ENCODE data around the gene AMPD1. TPM values are rescaled to one million over a fixed set of nuclear protein-coding genes. Genes with fewer than 3 reads are reported as not detected.

The AMPD1 gene
- total and polyA plus RNA-seq, 4 donors, result 0.34 TPM; not detected in 3

GRCh38 chr1:114725230-114725629 lies 29.9 kb upstream of the AMPD1 start:
- ATAC-seq (ENCODE audit: insufficient read depth, low FRiP score), result no peak
- Histone ChIP-seq H3K36me3 (ENCODE audit: control insufficient read depth in 4 of 4, insufficient read depth in 4 of 4, low read length in 4 of 4) (peaks cover 23 to 86% (median 53%) of the 10 kb centered on the region in 4 donors), H3K9me3 (ENCODE audit: control insufficient read depth in 4 of 4, insufficient read depth in 3 of 4, low read length in 3 of 4) (no peaks in the 10 kb centered on the region), H3K4me3 (no peak overlapping the region), H3K27ac (ENCODE audit: low read depth in 1 of 2, low read length in 1 of 2) (no peak overlapping the region), H3K4me1 (ENCODE audit: control insufficient read depth in 5 of 5, insufficient read depth in 5 of 5, low read length in 5 of 5) (peaks cover 0 to 3% (median 0%) of the 10 kb centered on the region in 5 donors), H3K27me3 (ENCODE audit: control insufficient read depth in 3 of 3, insufficient read depth in 3 of 3, low read length in 2 of 3) (no peaks in the 10 kb centered on the region), H3K9ac (ENCODE audit: insufficient read depth in 1 of 2, low read length in 2 of 2) (no peak overlapping the region)
- no peak for DNase-seq
- 76 to 82% methylated on average over 1 of the region's 1 CpG for WGBS, 2 donors
- TF ChIP-seq CTCF (IDR thresholded peaks at IDR 0.05; ENCODE audit: control extremely low read depth, extremely low read depth), result no peak

DNA sequence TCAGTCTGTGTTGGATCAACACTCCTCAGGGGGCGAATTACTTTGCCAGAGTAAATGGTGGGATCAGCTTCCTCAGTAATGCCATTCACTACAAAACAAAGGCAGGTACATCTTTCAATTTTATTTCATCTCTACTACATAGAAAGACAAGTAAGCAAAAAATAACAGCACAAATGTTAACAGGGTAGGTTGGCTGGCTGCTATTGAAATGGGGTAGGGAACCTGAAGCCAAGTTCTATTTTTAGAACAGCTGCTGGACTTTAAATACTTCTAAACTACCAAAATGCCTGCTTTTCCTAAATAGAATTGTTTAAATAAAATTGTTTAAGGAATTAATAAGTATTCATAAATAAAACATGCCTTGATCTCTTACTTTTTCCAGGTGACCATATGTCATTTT lies 28.6 kb upstream of the AMPD1 start:
- TF ChIP-seq CTCF (IDR thresholded peaks at IDR 0.05; ENCODE audit: control extremely low read depth, extremely low read depth), result no peak

DNA sequence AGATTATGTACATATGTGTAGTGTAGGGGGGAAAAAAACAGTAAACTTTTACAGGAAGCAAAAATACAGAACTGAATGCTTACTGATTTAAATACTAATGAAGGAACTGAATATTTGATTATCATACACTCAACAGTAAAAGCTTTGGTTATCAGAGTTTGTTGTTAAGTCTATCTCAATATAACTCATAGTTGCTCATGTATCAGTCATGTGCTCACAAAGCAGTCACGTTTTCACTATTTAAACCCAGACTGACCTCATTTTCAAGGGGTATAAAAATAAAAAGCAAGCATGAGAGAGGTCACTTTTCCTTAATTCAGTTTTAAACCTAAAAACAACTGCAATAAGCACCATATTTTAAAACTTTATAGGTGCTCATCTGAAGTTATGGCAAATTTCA lies 28.1 kb upstream of the AMPD1 start:
- no peaks in the 10 kb centered on the region for H3K9me3 ChIP-seq (ENCODE audit: control insufficient read depth in 4 of 4, insufficient read depth in 3 of 4, low read length in 3 of 4)
- 0 to 43% methylated on average over 1 of the region's 1 CpG for WGBS, 2 donors
- TF ChIP-seq CTCF (IDR thresholded peaks at IDR 0.05; ENCODE audit: control extremely low read depth, extremely low read depth), result no peak
- peaks cover 34 to 88% (median 58%) of the 10 kb centered on the region in 4 donors for H3K36me3 ChIP-seq (ENCODE audit: control insufficient read depth in 4 of 4, insufficient read depth in 4 of 4, low read length in 4 of 4)
- peaks cover 0 to 3% (median 0%) of the 10 kb centered on the region in 5 donors for H3K4me1 ChIP-seq (ENCODE audit: control insufficient read depth in 5 of 5, insufficient read depth in 5 of 5, low read length in 5 of 5)
- no peak overlapping the region for H3K27ac ChIP-seq (ENCODE audit: low read depth in 1 of 2, low read length in 1 of 2)
- no peak overlapping the region for H3K9ac ChIP-seq (ENCODE audit: insufficient read depth in 1 of 2, low read length in 2 of 2)
- DNase-seq (no peak), ATAC-seq (ENCODE audit: insufficient read depth, low FRiP score) (no peak)
- H3K27me3 ChIP-seq (ENCODE audit: control insufficient read depth in 3 of 3, insufficient read depth in 3 of 3, low read length in 2 of 3), result no peaks in the 10 kb centered on the region
- H3K4me3 ChIP-seq, result no peak overlapping the region

More for the DNA sequence above, 28.6 kb upstream of the AMPD1 start:
- H3K4me1 ChIP-seq (ENCODE audit: control insufficient read depth in 5 of 5, insufficient read depth in 5 of 5, low read length in 5 of 5), result peaks cover 0 to 3% (median 0%) of the 10 kb centered on the region in 5 donors
- 94 to 96% methylated on average over 1 of the region's 1 CpG for WGBS, 2 donors
- H3K27me3 ChIP-seq (ENCODE audit: control insufficient read depth in 3 of 3, insufficient read depth in 3 of 3, low read length in 2 of 3), result no peaks in the 10 kb centered on the region
- peaks cover 29 to 88% (median 56%) of the 10 kb centered on the region in 4 donors for H3K36me3 ChIP-seq (ENCODE audit: control insufficient read depth in 4 of 4, insufficient read depth in 4 of 4, low read length in 4 of 4)
- DNase-seq (no peak), ATAC-seq (ENCODE audit: insufficient read depth, low FRiP score) (no peak)
- H3K9me3 ChIP-seq (ENCODE audit: control insufficient read depth in 4 of 4, insufficient read depth in 3 of 4, low read length in 3 of 4), result no peaks in the 10 kb centered on the region
- H3K27ac ChIP-seq (ENCODE audit: low read depth in 1 of 2, low read length in 1 of 2), result no peak overlapping the region
- no peak overlapping the region for H3K9ac ChIP-seq (ENCODE audit: insufficient read depth in 1 of 2, low read length in 2 of 2)
- no peak overlapping the region for H3K4me3 ChIP-seq

DNA sequence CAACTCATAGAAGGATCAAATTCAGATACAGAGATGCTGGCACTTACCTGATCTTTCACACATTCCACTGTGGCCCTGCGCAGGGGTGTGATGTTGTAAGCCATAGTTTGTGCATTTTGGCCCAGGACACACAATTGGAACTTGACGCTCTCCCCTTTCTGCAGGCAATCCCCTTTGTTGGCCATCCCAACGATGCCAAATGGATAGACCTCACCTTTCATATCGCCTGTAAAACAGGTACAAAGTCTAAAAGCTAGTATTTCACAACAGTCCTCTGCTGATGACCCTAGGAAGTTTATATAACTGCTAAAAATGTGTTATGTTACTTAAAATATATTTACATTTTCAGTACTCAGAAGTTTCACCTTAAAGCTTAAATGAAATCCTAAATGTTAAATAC lies 25.1 kb upstream of the AMPD1 start:
- no peak for DNase-seq
- Histone ChIP-seq H3K27me3 (ENCODE audit: control insufficient read depth in 3 of 3, insufficient read depth in 3 of 3, low read length in 2 of 3) (no peaks in the 10 kb centered on the region), H3K36me3 (ENCODE audit: control insufficient read depth in 4 of 4, insufficient read depth in 4 of 4, low read length in 4 of 4) (peaks cover 27 to 72% (median 56%) of the 10 kb centered on the region in 4 donors), H3K9ac (ENCODE audit: insufficient read depth in 1 of 2, low read length in 2 of 2) (no peak overlapping the region), H3K4me1 (ENCODE audit: control insufficient read depth in 5 of 5, insufficient read depth in 5 of 5, low read length in 5 of 5) (peaks cover 0 to 7% (median 4%) of the 10 kb centered on the region in 5 donors), H3K4me3 (no peak overlapping the region), H3K9me3 (ENCODE audit: control insufficient read depth in 4 of 4, insufficient read depth in 3 of 4, low read length in 3 of 4) (no peaks in the 10 kb centered on the region), H3K27ac (ENCODE audit: low read depth in 1 of 2, low read length in 1 of 2) (no peak overlapping the region)
- 95 to 96% methylated on average over 4 of the region's 4 CpGs for WGBS, 2 donors
- no peak for TF ChIP-seq CTCF (IDR thresholded peaks at IDR 0.05; ENCODE audit: control extremely low read depth, extremely low read depth)
- ATAC-seq (ENCODE audit: insufficient read depth, low FRiP score), result no peak

Data from lung (tissue), 12 donors.